WI38 (cell line): Measurements from ENCODE around the gene ZNF613.
"Not testable (repeated sequence)": the region's sequence is repeated elsewhere in the genome, so short reads cannot be mapped to it uniquely, and the experiment has no call there.

Experiments used
- H3K4me3 ChIP-seq: 2 replicates; pipeline ENCODE4 v1.5.1; 2011; ENCODE audit warnings: low read depth, mild to moderate bottlenecking, control low read depth, low read length
- TF ChIP-seq, protein P1 (sequence below): IDR thresholded peaks from 2 replicates; pipeline ENCODE4 v1.5.1; 2012; ENCODE audit warnings: low read depth, mild to moderate bottlenecking, control low read depth, low read length

Gene ZNF613

GRCh38 chr19:51946602-51947001, 19.3 kb downstream of the ZNF613 start:
- H3K4me3 ChIP-seq, result no peak overlapping the region
- TF ChIP-seq, protein P1, sequence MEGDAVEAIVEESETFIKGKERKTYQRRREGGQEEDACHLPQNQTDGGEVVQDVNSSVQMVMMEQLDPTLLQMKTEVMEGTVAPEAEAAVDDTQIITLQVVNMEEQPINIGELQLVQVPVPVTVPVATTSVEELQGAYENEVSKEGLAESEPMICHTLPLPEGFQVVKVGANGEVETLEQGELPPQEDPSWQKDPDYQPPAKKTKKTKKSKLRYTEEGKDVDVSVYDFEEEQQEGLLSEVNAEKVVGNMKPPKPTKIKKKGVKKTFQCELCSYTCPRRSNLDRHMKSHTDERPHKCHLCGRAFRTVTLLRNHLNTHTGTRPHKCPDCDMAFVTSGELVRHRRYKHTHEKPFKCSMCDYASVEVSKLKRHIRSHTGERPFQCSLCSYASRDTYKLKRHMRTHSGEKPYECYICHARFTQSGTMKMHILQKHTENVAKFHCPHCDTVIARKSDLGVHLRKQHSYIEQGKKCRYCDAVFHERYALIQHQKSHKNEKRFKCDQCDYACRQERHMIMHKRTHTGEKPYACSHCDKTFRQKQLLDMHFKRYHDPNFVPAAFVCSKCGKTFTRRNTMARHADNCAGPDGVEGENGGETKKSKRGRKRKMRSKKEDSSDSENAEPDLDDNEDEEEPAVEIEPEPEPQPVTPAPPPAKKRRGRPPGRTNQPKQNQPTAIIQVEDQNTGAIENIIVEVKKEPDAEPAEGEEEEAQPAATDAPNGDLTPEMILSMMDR, result no peak

- TF ChIP-seq, protein P1, result no peak
- no peak overlapping the region for H3K4me3 ChIP-seq
Observed at GRCh38 chr19:51948975-51949374, 21.7 kb downstream of the ZNF613 start.

- not testable (repeated sequence) for H3K4me3 ChIP-seq
Observed at GRCh38 chr19:51957846-51958245, 30.6 kb downstream of the ZNF613 start.

- no peak overlapping the region for H3K4me3 ChIP-seq
- TF ChIP-seq, protein P1, result no peak
Observed at GRCh38 chr19:51959791-51960190, 32.5 kb downstream of the ZNF613 start.

DNA sequence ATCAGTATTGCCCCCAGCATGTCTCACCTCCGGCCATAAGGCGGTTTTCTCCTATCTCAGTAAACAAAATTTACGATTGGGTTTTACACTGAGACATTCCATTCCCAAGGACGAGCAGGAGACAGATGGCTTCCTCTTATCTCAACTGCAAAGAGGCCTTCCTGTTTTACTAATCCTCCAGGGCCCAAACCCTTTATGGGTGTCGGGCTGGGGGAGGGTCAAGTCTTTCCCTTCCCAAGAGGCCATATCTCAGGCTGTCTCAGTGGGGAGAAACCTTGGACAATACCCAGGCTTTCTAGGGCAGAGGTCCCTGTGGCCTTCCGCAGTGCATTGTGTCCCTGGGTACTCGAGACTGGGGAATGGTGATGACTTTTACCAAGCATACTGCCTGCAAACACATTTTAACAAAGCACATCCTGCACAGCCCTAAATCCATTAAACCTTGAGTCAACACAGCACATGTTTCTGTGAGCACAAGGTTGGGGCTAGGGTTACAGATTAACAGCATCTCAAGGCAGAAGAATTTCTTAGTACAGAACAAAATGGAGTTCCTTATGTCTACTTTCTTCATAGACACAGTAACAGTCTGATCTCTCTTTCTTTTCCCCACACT, 33.5 kb downstream of the ZNF613 start:
- H3K4me3 ChIP-seq, result not testable (repeated sequence)

GRCh38 chr19:51965583-51965982, 38.3 kb downstream of the ZNF613 start:
- TF ChIP-seq, protein P1, result no peak
- H3K4me3 ChIP-seq, result no peak overlapping the region

- no peak overlapping the region for H3K4me3 ChIP-seq
Observed at GRCh38 chr19:51970718-51971117, 43.4 kb downstream of the ZNF613 start.

GRCh38 chr19:51971624-51972023, 44.4 kb downstream of the ZNF613 start:
- TF ChIP-seq, protein P1, result no peak
- no peak overlapping the region for H3K4me3 ChIP-seq

More at GRCh38 chr19:51970718-51971117, 43.4 kb downstream of the ZNF613 start:
- TF ChIP-seq, protein P1, result no peak

DNA sequence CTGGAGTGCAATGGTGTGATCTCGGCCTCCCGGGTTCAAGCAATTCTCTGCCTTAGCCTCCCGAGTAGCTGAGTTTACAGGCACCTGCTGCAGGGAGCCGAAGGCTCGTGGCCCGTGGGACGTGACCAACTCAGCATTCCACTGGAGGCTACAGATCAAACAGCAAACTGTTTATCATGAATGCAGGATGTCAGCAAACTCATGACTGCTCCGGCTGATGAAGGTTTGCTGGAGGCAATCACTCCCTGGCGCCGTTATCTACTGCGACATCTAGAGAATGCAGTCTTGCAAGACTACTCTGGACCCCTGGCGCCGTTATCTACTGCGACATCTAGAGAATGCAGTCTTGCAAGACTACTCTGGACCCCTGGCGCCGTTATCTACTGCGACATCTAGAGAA, 48.5 kb downstream of the ZNF613 start:
- H3K4me3 ChIP-seq, result not testable (repeated sequence)
